GM18870 (cell line): ENCODE results near the gene ALDOC.
"Not testable (repeated sequence)": the region's sequence is repeated elsewhere in the genome, so short reads cannot be mapped to it uniquely, and the experiment has no call there.

Experiments used
- ATAC-seq: cut with Tn5 transposase; IDR thresholded peaks from one replicate; pipeline ENCODE4 v1.9.1; 2021; ENCODE audit warnings: moderate library complexity; ENCODE audit not compliant: unreplicated experiment

ALDOC gene

DNA sequence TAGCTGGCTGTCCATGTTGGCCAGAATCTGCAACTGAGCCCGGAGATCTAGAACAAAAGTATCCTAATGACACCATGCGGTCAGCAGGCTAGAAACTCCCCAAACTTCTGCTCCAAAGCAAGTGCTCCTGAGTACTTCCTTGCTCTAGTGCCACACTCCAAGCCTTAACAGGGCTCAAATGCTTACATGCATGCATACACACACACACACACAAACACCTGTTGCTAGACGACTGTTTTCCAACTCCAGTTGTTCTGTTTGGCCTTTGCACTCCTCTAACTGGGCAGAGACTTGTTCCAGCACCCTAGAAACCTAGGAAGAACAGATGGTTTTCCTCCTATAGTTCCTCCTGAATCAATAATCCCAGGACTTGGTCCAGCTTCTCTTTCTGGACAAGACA lies 7.7 kb upstream of the ALDOC start:
- ATAC-seq: no peak

DNA sequence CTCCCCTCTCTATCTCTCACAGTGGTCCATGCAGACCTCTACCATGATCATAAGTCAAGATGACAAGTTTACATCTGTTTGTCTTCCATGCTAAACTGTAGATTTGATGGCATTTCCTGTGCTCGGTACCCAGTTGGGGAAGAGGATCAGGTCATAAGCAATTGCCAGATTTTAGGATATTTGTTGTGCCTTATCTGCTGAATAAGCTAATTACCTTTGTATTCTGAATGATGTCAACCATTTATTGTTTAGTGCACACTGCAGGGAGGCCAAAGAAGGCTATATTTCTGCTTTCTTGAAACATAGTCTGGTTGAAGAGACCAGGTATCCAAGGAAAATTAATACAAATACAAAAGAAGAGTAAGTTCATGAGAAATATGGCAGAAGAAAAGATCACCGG lies 5.8 kb upstream of the ALDOC start:
- no peak for ATAC-seq

DNA sequence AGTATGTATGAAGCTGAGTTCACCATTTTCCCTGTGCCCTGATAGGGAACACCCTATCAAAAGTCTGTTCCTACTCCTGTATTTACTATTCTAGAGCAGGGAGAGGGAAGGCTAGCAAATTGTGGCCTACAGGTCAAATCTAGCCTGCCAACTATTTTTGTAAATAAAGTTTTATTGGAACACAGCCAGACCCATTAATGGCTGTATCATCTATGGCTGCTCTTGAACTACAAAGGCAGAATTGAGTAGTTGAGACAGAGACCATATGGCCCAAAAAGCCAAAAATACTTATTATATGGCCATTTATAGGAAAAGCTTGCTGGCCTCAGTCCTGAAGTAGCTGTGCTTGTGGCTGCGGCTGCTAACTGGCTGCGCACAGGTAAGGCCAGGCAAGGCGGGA lies 4.3 kb upstream of the ALDOC start:
- no peak for ATAC-seq

DNA sequence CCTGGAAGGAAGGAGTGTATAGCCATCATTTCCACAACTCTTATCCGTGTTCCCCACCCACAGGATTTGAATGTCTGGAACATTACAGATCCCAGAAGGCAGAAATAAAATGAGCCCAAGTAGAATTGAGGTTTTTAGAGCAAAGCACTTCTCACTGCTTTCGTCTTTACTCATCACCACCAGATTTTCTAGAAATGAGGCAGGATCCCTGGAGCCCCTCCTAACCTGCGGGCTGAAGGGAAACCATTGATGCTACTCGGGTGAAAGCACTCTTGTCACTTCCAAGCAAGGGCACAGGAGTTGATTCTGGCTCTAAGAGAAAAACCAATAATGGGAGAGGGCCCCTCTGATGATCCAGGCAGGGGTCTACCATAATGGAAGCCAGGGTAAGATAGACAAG lies 2.8 kb upstream of the ALDOC start:
- no peak for ATAC-seq

DNA sequence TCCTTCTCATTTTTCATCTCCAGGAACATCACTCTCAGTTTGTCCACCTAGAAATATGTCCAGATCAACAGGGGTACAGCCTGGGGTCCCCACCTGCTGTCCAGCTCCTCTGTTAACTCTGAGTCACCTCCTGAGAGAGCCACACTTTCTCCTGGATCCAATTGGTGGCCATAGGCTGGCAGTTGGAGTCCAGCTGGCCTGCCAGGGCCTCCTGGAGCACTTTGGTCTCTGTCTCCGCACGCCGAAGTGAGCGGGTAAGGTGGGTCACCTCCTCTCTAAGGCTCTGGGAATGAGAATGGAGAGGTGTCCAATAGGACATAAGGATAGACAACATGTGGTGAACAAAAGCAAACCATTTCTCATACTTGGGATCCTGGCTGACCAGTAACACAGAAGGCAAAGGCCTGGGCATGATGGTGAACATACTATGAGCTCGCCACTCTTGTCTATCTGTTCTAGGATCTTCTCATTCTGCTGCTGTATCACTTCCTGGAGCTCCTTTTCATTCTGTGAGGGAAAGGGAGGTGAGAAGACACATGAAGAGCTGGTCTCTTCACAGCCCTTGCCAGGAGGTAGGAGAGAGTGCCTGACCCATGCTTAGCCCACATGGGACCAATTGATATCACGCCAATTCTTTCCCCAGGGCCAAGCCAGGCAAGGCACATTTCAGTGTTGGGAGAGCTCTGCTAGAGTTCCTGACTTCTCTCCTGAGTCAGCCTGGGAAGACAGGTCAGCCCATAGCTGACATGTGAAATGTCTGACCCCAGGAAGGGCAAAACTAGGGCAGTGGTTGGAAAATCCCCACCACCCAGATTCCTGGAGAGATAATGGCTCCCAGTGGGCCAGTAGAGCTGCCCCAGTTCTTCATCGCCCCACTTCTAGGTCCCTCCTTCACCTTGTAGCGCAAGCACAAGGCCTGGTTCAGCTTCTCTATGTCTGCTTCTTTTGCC lies 1.8 kb upstream of the ALDOC start:
- no peak for ATAC-seq

DNA sequence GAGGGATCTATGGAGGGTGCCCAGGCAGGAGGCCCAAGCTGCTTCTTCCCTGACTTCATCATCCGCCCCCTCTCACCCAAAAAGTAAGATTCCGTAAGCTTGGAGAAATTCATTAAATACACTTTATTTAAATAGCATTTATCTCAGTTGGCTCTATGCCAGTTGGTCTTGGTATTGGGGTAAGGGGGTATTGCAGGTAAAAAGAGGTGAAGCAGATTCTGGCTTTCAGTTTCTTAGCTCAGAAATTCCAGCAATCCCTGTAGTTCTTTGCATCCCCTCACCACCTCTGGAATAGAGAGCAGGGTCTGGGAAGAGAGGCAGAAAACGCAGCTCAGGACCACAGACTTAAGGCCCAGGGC lies 750 bp upstream of the ALDOC start:
- no peak for ATAC-seq

DNA sequence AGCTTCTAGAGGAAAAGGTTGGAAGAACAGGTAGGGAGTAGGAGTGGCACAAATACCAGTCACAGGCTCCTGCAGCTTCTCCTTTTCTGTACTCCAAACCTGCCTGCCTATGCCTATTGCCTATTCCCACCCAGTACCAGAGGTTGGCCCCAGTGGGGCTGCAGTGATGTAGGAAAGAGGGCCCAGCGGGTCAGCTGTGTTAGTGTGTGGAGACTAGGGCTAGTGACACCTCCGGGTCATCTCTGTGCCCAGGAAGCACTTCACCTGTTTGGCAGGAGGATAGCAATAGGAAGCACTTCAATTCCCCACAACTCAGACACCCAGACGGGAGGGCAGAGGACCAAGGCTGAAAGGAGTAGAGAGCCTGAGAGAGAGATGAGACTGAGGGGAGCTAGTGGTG lies 679 bp downstream of the ALDOC start:
- not testable (repeated sequence) for ATAC-seq

DNA sequence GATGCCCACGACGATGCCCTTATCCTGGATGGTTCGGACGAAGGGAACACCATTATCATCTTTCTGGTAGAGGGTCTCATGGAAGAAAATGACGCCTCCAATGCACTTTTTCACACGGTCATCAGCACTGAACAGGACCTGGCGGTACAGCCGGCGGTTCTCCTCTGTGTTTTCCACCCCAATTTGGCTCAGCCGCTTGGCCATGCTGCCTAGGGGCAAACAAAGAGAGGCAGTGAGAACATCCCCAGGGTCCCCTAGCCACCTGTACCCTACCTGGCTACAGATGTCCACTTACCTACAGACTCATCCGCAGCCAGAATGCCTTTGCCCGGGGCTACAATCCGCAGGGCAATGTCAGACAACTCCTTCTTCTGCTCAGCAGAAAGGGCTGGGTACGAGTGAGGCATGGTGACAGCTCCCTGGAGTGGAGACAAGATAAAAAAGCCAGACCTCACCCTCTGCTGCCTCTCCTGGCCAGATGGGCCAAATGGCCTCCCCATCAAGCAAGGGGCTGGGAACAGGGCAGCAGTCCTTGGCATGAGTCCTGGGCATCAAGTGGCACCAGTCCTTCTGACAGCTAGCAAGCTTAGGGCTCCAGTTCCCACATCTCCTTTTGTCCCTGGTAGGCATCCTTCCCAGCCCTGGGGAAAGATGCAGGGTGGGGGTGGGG lies 1.4 kb downstream of the ALDOC start:
- no peak for ATAC-seq

DNA sequence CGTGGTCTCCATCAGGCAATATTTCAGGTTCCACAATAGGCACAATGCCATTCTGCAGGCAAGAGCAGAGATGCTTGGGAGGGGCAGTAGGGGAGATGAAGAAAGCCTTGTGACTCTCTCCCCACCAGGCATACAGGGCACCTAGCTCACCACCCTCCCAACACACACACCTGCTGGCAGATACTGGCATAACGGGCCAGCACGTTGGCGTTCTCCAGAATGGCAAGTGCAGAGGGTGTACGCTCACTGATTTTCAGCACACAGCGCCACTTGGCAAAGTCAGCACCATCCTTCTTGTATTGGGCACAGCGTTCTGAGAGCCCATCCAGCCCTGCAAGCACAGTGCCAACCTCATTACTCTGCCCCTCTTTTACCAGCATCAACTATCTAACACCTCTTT lies 2.2 kb downstream of the ALDOC start:
- no peak for ATAC-seq

DNA sequence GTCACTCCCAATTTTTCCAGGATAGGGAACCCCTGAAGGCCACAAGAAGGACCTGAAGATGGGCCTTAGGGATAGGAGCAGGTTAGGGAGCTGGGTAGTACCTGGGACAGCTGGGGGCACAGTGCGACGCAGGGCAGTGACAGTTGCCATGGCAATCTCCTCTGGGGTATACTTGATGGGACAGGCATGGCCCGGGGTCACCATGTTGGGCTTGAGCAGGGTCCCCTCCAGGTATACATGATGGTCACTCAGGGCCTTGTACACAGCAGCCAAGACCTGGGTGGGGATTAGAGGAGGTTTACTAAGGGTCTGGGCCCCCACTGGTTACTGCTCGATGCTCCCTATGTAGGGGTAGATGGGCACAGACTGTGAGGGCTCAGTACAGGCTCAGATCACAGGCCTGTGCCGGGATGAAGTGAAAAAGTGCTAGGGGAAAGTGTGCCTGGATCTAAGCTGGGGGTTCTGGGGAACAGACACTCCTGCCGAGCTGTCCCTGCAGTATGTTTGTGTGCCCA lies 2.7 kb downstream of the ALDOC start:
- ATAC-seq: no peak

DNA sequence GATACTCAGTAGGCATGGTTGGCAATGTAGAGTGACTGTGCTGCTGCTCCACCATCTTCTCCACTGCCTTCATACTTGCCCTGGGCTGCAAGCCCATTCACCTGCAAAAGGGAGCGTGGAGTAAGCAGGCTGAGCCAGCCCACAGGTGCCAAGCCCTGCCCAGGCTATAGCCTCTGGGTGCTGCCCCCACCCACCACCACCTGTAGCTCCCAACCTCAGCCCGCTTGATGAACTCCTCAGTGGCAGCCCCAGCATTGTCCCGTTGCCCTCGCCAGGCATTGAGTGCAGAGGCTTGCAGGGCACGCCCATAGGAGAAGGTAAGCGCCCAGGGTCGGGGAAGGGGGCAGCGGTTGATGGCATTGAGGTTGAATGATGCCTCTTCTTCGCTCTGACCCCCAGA lies 3.2 kb downstream of the ALDOC start:
- no peak for ATAC-seq

DNA sequence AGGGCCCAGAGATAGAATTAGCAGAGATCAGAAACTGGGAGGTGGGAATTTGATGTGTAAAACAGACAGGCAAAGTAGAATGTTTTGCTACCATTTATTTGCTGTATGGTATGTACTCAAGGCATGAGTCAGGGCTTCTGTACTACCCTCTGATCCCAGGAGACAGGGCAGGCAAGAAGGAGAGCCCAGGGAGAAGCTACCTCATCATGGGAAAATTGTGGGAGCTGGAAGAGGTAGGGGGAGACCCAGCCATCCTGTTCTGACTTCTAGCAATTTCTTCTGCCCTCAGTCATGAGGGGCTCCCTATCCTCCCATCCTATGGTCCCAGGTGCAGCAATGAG lies 3.7 kb downstream of the ALDOC start:
- no peak for ATAC-seq

DNA sequence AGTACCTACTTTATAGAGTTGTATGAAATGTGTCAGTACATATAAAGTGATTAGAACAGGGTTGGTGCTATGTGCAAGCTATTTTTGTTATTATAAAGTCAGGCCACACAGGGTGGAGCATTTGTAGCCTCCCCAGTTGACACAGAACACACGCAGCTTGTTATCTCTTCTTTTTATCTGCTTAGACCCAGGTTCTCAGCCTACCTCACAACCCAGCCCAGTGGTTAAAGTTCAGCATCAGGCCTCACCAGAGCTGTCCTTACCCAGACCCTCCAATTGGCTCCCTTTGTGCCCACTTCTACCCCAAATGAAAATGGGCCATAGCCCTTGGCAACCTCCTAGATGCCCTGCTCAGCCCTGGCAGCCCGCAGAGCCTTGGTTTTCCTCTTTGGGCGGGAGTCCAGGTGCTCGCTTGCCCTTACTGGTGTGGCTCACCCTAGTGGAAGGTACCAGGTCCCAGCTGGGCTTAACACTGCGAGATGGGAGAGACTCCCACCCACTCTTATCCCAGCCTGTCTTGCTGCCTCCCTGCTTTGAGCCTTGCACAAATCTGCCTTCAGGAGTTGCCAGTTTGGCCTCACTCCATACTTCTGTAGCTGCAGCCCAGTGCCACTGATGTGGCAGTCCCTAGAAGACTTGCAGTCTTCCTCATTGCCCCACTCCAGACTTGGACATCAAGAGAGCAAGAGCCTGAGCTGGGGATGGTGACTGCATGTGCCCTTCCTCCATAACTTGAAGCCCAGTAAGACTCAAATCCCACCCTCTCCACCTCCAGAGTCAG lies 4.2 kb downstream of the ALDOC start:
- no peak for ATAC-seq

DNA sequence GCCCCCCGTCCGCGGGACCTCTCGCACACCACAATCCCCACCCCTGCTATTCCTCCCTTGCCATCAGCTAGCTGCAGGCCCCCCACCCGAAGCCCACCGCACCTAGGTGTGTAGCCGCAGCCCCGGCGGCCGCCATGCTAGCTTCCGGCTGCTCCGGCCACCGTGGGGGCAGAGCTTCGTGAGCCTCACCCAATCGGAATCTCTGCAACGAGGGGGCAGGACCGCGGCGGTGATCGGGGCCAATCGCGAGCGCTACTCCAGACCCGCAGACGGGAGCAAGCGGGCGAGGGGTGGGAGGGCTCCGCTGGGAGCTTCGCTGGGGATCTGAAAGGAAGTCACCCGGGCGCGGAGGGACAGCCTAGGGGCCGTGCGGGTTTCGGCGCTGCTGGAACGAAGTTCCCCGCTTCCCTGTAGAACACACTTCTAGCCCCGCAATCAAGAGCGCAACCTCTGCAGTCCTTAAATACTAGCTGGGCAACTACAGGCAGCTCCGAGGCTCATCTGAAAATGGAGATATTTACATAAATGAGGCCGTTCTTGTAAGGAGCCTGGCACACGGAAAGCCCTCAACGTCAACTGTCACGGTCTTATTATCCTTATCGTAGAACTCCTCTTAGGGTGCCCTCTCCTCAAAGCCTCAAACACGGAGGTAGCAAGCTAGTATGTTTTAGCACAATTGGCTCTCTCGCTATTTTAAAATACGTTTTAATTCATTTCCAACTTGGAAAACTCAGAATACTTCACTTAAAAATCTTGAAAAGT lies 5.2 kb downstream of the ALDOC start, which contains the start of gene PIGS:
PIGS (minus strand) TSS at position 164 of the 762 bp plus-strand sequence; CDS start at position 136, 28 bp downstream.
- no peak for ATAC-seq

DNA sequence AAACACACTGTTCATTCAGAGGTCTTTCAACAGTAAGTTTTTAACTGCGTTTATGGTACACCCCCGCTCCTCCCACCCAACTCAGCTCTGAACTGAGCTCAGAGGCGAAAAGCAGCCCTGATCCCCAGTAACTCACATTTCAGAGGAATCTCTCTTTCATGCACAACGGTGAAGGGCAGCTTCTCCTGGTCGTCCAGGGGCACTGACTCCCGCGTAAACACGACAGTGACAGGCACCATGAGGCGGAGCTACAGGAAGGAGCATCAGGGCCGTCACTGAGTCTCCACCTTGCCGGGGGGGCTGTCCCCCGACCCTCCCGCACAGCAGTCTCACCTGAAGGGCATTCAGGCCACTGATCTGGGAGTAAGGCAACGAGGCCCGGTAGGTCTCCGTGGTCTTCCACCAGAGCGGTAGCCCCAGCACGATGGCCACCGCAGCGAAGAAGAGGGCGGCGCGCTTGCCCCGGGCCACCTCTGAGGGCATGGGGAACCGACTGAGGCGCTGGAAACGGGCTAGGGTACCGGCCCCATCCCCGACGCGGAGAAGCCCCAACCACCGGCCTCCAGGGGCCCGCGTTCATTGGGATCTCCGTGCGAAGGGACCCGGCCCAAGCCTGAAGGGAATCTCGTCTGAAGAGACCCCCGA lies 5.9 kb downstream of the ALDOC start:
- no peak for ATAC-seq

DNA sequence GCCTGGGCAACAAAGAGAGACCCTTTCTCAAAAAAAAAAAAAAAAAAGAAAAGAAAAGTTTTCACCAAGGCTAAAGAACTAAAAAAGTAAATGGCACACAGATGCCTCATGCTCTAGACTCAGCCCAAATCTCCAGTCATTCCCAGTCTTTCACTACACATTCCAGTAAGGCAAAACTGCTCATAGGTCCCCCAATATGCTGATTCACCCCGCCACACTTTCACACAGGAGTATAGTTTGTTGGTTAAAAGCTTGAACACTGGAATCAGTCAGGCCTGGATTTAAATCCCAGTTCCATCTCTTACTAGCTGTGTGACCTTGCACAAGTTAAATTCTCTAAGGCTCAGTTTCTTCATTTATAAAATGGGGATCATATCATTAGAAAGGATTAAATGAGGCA lies 7.2 kb downstream of the ALDOC start:
- no peak for ATAC-seq

DNA sequence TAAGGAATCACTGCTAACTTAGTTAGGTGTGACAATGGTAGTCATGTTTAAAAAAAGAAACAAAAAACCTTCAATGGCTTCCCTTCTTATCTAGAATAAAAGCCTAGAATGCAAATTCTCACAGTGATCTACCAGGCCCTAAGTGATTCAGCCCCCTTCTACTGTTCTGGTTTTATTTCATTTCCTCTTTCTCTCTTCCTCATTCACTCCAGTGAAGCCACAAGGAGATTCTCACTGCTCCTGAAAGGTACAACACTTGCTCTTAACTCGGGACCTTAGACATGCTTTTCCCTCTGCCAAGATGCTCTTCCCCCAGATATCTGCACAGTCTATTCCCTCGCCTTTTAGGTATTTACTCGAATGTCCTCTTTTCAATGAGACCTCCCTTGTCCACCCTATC lies 9.1 kb downstream of the ALDOC start:
- no peak for ATAC-seq

DNA sequence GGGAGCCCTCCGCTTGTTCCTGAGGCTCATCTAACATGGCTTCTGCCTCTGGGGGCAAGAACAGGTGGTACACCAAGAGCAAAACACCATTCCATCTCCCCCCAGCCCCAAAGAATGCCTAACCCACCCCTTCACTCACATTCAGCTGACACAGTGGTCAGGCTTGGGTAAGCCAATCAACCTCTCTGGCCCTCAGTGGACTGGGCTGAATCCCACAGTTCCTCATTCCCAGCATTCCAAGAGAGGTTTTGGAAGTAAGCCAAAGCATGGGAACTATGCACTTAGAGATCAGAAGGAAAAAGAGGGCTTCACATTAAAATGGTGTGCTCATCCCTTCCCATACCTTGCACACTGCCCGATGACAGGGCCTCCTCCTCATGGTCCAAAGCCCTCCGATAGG lies 13.2 kb downstream of the ALDOC start:
- ATAC-seq: no peak

DNA sequence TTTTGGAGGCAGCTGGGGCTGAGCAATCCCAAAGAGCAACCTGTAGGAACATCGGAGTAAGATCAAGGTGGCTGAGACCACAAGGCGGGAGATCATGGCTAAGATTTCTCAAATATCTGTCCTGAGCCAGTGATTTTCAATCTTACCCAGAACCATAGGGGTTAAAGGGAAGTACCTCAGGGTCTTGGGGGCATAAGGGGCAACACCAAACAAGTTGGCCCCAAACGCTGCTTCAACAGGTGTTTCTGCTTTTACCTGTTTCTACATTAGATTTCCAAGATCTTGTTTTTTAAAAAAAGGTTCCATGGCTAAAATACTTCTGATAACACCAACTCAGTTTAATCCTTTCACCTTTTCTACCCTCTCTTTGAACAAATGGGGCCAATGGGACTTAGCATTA lies 21.7 kb downstream of the ALDOC start:
- ATAC-seq: no peak

DNA sequence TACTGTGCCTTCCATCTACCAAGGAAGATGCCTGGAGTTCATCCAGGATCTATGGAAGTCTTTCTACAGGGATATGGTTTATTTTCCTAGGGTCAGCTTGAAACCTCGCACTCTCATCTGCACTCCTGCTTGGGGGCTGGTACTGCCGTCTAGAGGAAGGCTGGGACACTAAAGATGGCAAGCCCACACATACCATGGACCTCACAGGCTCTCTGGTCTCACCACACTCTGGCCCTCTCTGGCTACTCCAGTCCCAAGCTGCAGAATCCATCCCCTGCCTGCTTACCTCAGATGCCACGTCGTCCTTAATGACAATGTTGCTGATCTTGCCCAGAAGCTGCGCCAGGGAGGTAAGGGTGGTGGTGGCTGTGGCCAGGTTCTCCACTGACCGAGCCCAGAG lies 22.1 kb downstream of the ALDOC start:
- ATAC-seq: no peak
